UCSD-AML1 (cell line): ENCODE data around the gene C12orf43.

Experiments
- DNase-seq: peaks from one replicate; lab custom pipeline; 2025; ENCODE audit not compliant: unreplicated experiment; lab: John Stamatoyannopoulos, UW

Gene C12orf43

GRCh38 chr12:121030576-121031212 lies 14.4 kb upstream of the C12orf43 start:
- no peak for DNase-seq

- no peak for DNase-seq
These were observed 10.2 kb upstream of the C12orf43 start for GRCh38 chr12:121026274-121027045.

- DNase-seq = no peak
These were observed 9.3 kb upstream of the C12orf43 start for GRCh38 chr12:121025442-121026226.

DNA sequence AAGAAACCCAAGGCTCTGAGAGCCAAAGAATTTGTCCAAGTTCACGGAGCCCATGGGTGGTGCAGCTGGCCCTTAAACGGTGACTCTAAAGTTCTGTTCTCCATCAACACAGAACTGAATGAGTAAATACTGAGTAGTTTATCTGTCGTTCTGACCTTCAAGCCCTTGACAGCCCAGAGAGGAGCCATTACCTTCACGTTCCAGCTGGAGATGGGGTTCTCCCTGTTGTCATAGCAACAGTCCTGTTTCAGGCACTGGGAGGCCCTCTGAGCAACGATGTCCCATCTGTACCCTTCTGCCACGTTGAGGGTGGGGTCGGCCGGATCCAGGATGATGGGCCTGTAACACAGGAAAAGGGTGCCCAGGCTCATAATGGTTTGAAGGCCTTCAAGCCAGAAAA lies 7.5 kb upstream of the C12orf43 start:
- DNase-seq = no peak

DNA sequence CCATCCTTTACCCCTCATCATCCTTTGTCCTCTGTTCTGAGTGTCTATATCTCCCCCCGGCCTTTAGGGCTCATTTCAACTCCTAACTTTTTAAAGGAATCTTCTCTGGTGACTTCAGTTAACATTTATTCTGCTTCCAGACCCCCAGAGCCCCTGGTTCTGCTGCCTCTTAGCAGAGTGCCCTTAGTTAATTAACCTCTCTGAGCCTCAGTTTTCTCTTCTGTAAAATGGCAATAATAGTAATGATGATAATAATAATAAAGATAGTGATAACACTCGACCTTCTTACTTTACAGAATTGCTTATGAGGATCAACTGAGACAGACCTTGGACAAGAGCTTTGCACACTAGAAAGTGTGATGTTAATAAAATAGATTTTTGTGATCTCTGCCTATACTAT lies 6.4 kb upstream of the C12orf43 start:
- no peak for DNase-seq

DNA sequence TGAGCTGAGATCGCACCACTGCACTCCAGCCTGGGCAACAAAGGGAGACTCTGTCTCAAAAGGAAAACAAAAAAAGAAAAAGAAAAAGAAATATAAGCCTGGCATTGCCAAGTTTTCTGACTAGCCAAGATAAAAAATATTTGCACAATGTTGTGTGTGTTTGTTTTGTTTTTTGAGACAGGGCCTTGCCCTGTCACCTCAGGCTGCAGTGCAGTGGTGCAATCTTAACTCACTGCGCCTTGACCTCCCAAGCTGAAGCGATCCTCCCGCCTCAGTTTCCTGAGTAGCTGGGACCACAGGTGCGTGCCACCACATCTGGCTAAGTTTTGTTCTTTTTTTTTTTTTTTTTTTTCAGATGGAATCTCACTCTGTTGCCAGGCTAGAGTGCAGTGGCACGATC lies 5.5 kb upstream of the C12orf43 start:
- no peak for DNase-seq

DNA sequence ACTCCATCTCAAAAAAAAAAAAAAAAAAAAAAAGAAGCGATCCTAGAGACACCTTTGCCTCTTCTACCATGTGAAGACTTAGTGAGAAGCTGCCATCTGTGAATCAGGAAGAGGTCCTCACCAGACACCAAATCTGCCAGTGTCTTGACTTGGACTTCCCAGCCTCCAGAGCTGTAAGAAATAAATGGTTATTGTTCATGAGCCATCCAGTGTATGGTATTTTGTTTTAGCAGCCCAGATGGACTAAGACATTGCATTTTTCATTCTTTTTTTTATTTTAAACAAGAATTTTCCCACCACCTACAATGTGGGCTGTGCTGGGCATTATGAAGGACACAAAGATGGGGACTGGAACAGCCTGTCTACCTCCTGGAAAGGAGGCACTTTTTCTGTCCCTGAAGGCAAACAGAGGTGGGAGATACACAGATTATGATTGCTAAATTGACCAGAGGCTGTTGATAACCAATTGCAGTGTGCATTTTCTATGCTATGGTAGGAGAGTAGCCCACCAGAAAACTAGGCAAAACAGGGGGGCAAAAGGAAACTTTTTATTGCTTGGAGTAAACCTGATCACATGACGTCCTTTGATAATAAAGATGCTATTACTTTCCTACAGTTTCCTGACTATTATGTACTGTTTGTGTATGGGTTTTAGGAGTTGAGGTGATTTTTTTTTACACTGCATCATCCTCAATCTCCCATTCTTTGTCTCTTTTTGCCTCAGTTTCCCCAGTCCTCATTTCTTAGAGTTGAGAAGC lies 2.8 kb upstream of the C12orf43 start:
- DNase-seq = no peak

DNA sequence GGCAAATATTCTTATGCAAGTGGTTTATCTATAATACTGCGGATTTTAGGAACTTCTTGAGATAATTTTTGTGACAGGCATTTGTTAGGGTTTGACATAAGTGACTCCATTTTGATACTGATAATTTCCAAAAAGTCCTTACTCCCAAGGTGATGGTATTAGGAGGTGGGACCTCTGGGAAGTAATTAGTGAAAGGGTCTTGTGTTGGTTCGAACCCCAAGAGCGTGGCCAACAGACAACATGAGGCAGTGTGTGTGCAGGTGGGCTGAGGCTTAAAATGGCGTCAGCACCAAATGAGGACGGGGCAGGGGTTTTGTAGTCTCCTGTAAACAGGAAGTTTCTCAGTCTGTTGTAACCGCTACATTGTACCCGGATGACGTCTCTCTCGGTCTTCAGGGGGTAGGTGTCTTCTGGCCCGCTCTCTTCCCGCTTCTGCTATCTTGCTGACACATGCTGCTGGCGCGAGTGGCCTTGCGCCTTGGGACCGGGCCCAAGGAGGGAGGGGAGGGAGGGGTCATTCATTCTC lies 1.7 kb upstream of the C12orf43 start:
- DNase-seq = no peak

GRCh38 chr12:121013715-121014114 lies 2.6 kb downstream of the C12orf43 start:
- DNase-seq = no peak

- no peak for DNase-seq
These were observed 4.5 kb downstream of the C12orf43 start for GRCh38 chr12:121011820-121012219.

- no peak for DNase-seq
These were observed 5.4 kb downstream of the C12orf43 start for GRCh38 chr12:121010860-121011259.

- no peak for DNase-seq
These were observed 6.5 kb downstream of the C12orf43 start for GRCh38 chr12:121009741-121010140.

DNA sequence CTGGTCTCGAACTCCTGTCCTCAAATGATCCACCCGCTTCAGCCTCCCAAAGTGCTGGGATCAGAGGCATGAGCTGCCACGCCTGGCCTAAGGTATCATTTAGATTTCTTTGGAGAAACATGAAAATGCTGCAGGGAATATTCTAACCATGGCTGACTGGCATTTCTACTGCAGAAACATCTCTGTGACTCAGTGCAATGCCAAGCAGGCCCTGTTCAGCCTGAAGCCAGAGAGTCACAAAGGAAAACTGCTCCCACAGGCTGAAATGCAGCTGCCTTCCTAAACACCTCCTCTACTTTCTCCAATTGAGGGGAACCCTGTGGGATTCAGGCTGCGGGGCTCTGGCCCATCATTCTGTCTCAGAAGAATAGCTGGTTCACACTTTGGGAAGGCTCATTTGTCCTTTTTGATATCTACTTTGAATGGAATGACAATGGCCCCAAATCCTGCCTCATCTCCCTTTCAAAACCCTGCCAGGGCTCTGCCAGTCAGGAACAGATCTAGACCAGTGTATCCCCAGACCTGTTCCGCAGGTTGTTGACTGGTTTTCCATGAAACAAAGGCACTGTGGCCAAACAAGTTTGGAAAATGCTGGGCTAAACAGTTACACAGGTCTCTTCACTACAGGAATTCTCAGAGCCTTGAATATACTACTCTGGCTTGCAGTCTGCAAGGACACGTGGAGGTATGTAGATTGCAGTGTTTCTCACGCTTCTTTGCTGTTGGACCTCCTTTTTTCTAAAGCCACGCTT lies 7.8 kb downstream of the C12orf43 start:
- no peak for DNase-seq

DNA sequence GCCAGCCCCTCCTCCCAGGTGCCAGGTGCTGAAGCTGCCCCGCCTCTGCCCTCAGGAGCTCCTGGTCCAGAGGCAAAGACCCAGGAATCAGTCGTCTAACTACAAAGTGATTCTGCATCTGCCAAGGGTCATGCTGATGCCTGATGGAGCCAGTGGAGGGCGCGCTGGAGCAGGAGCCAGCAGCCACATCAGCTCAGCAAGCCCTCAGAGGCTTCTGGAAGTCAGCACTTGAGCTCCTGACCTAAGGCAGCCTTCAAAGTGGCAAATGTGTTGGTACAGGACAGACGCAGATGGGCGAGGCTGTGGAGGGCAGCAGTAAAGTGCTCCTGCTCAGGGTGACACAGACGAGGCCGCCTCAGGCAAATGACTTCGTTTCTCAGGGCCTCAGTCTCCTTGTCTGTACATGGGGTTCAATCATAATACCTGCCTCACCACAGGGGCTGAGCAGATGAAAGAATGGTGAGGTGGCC lies 10.9 kb downstream of the C12orf43 start:
- DNase-seq = peak; percentile 64

DNA sequence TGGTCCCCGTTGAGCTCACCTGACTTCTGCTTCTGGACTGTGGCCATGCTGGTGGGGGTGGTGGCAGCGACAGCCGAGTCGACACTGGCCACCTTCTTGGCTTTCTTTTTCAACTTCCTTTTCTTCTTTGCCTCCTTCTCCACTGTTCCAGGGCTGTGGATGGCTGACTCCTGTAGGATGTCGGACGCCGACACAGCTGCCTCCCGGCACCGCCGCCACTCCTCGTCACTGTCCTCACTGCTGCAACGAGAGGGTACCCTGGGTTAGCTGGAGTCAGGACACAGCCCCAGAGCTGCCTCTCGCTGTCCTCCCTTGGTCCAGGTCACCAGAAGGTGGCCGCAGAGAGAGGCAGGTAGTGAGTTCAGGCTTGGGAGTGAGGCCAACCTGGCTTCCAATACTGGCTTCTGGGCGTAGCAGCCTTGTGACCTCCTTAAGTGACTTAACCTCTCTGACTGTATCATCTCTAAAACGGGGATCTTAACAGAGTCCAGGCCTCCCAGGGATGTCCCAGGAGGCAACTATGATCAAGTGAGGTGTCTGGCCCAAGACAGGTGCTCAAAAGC lies 12.0 kb downstream of the C12orf43 start:
- DNase-seq = no peak

GRCh38 chr12:121003650-121004049 lies 12.6 kb downstream of the C12orf43 start:
- DNase-seq = peak; percentile 35

DNA sequence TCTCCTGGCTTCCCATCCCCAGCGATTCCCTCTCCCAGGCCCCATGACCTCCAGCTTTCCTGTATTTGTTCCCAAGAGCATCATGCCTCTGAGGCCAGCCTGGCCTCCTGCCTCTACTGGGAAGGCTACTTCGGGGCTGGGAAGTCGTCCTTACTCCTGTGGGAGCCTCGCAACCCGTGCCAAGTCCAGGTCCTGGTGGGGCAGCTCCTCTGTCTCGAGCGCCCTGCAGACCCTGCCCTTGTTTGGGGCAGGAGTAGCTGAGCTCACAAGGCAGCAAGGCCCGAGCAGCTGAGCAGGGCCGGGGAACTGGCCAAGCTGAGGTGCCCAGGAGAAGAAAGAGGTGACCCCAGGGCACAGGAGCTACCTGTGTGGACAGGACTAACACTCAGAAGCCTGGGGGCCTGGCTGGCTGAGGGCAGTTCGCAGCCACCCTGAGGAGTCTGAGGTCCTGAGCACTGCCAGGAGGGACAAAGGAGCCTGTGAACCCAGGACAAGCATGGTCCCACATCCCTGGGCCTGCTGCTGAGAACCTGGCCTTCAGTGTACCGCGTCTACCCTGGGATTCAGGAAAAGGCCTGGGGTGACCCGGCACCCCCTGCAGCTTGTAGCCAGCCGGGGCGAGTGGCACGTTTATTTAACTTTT lies 14.3 kb downstream of the C12orf43 start:
- no peak for DNase-seq

DNA sequence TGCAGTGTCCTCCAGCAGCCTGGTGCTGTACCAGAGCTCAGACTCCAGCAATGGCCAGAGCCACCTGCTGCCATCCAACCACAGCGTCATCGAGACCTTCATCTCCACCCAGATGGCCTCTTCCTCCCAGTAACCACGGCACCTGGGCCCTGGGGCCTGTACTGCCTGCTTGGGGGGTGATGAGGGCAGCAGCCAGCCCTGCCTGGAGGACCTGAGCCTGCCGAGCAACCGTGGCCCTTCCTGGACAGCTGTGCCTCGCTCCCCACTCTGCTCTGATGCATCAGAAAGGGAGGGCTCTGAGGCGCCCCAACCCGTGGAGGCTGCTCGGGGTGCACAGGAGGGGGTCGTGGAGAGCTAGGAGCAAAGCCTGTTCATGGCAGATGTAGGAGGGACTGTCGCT lies 15.2 kb downstream of the C12orf43 start:
- DNase-seq = no peak

- DNase-seq = no peak
These were observed 15.8 kb downstream of the C12orf43 start for GRCh38 chr12:121000530-121000929.
